Right forelimb (tissue), 1 donor: ENCODE data around the gene C16orf82.

Source experiments
- DNase-seq: peaks from one replicate; pipeline ENCODE4 v3.0.0-alpha.2; 2018

The C16orf82 gene

DNA sequence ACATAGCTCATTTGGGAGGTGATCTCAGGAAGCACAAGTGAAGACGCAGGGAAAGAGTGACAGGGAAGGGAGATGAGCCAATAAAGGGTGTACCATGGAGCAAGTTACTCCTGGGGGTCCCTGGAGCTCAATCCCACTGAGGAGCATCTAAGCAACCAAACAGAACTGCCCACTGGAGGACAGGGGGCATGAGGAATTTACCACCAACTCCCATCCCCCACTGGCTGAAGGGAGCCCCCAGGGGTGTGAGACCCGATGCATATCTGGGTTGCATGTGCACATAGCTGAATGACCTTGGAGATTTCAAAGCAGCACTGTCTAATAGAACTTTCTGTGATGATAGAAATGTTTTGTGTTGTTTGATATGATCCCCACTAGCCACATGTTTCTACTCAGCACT is 29.6 kb downstream of the C16orf82 start:
- DNase-seq = no peak

DNA sequence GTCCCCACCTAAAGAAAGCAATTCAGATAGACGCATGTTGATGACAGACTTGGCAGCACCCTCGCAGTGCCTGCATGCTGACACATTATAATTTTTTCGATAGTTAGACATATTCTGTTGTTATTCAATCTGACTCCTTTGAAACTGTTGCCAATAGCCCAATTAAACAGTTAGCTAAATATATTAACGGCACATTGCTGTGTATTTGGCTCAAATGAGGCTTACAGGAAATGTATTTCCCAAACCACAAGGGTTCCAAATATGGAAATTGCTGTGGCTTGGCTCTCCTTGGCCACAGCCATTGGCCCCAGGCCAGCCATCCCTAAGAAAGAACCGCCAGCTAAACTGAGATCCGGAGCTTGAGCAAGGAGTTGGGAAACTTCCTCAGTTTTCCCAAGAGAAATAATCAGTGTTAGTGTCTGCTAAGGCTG is 31.1 kb downstream of the C16orf82 start:
- DNase-seq = no peak

DNA sequence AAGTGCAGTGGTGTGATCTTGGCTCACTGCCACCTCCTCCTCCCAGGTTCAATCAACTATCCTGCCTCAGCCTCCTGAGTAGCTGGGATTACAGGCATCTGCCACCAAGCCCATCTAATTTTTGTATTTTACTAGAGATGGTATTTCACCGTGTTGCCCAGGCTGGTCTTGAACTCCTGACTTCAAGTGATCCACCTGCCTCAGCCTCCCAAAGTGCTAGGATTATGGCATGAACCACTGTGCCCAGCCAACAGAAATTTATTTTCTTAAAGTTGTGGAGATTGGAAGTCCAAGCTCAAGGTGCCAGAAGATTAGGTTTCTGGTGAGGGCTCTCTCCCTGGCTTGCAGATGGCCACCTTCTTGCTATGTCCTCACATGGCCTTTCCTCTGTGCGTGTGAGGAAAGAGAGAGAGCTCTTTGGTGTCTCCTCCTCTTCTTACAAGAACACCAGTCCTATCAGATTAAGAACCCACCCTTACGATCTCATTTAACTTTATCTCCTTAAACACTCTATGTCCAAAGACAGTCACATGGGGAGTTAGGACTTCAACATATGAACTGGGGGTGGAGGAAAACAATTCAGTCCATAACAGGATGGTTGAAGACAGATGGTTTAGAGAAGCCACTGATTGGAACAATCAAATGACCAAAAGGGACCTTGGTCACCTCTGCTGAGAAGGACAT is 31.8 kb downstream of the C16orf82 start:
- no peak for DNase-seq

DNA sequence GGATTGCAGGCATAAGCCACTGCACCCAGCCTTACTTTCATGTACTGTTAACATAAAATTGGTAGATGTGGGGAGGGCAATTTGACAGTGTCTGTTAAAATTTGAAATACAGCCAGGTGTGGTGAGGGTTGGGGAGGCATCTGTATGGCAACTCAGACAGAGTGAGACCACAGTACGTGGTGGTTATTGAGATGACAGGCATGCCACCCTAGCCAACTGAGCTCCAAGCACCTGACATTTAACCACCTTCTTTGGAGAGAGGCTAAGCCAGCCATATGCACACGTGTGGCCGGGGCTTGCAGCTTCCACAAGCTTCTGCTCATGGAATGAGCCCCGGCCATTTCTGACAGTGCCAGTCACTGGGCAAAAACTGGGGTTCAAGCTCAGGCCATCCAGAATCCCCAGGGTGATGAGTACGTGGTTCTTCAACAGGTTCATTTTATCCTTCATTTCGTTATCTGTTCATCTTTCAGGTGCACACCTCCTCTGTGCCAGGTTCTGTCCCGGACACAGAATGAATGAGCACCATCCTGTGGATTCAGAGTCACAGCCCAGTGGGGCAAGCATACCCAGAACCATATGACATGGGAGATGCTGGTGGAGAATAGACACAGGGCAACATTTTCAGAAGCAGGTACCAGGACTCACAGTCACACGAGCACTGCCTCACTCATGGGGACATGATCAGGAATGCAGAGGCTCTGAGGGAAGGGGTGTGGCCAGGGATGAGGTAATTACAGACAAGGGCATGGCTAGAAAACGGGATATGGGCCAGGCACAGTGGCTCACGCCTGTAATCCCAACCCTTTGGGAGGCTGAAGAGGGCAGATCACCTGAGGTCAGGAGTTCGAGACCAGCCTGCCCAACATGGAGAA is 36.2 kb downstream of the C16orf82 start:
- no peak for DNase-seq

DNA sequence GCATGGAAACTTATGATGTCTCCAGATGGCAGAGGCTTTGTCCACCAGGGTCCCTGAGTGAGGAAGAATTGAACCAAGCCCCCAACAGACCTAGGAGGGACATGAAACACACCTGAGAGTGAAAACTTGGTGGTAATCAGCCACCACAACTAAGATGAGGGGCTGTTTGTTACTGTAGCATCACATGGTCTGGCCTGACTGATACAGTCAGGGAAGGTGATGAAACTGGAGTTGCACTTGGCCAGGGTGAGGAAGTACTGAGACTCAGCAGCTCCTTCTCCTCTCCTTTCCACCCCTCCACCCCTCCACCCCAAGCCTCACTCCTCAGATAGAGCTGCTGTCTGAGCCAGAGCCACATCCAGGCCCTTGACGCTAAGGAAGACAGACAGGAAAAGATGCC is 37.2 kb downstream of the C16orf82 start:
- no peak for DNase-seq

DNA sequence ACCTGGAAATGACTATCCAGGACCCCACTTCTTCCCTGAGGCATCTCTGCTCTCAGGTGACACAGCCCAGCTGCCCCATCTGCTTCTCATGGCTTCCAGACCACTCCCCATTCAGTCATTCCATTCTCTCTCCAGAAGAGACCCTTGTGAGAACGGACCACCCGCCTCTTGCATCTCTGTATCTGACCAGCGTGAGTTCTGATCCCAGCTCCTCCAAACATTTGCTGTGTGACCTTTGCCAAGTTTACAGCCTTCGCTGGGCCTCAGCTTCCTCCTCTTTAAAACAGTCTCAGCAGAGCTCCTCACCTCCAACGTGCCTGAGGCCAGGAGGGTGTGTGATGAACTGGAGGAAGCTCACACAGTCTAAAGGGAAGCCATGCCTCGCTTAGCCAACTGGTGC is 39.6 kb downstream of the C16orf82 start:
- DNase-seq = no peak

DNA sequence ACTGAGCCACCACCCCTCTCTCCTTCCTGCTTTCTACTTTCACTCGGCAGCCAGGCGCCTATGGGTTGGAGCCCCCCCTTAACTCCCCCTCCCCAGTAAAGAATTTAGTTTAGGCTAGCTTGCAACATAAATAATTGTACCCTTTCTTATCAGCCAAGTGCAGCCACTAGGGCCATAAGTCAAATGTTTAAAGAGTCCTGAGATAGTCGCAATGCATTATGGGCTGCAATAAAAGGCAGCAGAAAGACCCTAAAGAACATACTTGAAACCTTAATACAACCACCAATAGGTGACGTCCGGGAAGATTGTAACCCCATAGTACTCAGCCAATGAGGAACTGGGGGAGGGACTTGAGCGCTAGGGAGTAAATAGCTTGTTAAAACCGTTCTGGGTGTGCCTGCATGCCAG is 40.5 kb downstream of the C16orf82 start:
- DNase-seq = no peak

DNA sequence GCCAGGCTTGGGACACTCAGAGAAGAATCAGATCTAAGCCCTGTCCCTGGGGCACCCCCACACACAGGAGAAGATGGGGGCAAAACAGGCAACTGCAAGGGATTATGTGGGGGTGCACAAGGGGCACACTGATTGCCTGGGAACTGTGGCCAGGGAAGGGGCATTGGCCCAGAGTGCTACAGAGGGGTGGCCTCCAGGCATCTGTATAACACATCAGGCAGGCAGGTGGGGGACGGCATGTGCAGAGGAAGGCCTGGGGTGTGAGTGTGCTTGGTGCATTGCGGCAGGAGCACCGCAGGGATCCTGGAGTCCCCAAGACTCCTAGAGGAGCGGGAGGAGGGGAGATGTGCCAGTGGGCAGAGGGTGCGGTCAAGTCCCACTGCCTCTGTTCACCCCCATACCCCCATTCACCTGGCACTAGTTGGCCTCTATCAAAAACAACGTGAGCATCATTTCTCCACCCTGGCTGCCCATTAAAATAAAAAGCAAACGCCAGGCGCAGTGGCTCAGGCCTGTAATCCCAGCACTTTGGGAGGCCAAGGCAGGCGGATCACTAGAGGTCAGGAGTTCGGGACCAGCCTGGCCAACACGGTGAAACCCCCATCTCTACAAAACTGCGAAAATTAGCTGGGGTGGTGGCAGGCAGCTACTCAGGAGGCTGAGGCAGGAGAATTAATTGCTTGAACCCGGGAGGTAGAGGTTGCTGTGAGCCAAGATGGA is 41.5 kb downstream of the C16orf82 start:
- no peak for DNase-seq

DNA sequence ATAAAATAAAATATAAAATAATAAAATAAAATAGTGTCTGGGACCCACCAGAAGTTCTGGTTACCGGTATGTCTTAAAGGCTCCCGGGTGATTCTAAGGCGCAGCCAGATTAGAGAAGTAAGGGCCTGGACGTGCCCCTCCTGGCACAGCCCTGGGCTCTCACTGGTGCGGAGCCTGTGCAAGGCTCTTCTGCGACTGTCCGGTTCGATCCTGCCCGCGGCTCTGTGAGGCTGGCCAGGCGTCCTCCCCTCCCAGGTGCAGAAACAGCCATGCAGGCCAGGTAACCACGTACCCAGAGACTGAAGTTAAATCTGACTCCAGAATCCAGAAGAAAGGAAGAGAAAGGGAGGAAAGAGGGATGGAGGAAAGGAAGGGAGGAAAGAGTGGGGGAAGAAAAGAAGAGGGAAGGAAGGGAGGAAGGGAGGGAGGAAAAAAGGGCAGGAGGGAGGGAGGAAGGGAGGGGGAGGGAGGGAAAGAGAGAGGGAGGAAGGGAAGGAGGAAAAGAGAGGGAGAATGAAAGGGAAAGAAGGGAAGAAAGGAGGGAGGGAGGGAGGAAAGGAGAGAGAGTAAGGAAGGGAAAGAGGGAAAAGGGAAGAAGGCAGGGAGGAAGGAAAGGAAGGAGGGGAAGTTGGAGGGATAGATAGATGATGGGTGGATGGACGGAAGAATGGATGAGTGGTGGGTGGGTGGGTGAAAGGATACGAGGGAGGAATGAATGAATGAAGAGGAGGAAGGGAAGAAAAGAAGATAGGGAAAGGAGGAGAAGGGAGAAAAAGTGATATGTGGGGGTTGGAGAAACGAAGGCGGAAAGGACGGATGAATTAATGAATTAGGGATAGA is 42.3 kb downstream of the C16orf82 start:
- no peak for DNase-seq

DNA sequence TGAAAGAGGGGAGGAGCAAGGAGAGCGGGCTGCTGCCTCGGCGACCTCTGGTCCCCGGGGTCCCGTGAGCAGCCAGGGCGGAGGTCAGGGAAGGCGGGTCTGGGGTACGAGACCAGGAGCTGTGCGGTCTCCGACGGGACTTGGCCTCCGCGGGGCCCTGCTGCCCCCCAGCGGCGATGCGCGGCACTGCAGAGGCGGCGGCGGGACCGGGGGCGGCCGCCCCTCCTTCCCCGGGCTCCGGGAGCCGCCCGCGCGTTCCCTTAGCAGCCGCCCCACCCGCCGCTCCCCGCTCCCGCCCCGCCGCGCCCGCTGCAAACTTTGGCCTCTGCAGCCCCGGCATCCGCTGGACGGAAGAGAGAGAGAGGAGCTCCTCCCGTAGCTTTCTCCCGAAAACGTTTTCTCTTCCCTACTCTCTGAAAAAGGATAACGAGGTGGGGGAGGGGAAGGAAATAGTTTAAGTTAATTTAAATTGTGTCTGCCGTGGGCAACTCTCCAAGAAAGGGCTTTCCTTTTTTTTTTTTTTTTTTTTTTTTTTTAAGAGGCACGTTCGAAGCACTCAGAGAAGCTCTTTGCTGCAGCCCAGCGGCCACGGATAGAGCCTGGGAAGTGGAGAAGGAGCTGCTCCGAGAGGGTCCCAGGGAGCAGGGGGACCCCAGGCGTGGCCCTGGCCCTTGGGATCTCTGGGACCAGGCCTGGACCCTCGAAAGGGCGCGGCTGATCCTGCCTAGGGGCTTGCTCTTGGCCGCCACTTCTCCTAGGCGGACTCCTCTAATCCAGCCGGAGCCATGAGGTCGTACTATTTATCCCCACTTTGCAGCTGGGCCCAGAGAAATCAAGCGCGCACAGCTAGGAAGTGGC is 43.2 kb downstream of the C16orf82 start:
- DNase-seq = peak; percentile 92

DNA sequence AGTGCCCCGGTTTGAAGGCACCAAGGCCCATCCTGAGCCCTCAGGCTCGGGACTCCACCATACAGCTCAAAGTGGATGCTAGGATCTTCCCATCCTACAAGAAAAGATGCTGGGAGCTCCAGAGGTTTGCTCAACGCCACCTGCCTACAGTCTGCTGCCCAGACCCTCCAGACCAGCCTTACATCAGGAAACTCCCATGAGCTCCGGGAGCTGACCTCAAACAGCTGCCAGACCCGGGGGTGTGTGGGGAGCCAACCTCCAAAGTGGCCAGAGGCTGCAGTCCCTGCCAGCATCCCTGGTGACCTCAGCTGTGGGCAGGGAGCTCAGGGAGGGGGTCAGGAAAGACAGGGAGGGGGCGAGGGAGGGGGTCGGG is 43.8 kb downstream of the C16orf82 start:
- DNase-seq = no peak

DNA sequence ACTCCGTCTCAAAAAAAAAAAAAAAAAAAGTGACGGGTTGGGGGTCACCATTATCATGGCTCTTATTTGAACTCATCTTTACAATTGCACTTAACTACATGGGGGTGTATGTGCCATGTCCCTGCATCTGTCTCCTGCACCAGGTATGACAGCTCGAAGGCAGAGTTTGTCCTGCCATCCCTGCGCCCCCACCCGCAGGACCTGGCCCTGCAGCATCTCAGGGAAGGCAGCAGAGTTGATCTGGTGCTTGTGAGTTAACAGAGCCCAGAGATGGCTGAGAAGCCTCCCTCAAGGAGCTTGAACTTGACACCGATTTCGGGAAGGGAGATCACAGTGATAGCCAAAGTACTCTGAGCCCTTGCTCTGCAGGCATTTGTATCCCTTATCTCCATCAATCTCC is 44.8 kb downstream of the C16orf82 start:
- DNase-seq = no peak

DNA sequence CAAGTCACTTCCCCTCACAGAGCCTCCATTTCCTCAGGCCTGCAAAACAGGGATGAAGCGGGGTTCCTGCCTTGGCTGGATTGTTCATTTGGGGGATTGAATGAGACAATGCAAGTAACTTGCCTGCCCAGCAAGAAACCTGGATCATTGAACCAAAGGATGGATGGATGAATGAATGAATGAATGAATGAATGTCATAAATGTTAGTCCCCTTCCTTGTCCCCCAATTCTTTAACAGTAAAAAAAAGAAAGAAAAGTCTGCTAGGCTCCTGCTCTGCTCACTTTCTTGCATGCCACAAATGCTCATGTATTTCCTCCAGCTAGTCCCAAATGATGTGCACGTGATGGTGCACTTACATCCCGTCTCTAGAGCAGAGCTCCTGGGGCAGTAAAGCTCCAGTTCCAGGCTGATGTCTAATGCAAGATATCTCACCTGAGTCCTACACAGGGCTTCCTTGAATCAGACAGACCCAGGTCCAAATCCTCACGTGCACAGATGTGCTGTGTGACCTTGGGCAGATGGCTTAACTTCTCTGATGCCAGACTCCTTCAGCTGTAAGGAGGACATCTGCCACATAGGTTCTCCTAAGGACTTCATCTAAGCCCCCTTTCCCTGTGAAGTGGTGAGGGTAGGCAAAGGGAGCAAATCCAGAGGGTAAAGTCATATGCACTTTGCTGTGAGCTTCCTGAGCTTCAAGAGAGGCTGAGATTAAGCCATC is 45.5 kb downstream of the C16orf82 start:
- DNase-seq = no peak

DNA sequence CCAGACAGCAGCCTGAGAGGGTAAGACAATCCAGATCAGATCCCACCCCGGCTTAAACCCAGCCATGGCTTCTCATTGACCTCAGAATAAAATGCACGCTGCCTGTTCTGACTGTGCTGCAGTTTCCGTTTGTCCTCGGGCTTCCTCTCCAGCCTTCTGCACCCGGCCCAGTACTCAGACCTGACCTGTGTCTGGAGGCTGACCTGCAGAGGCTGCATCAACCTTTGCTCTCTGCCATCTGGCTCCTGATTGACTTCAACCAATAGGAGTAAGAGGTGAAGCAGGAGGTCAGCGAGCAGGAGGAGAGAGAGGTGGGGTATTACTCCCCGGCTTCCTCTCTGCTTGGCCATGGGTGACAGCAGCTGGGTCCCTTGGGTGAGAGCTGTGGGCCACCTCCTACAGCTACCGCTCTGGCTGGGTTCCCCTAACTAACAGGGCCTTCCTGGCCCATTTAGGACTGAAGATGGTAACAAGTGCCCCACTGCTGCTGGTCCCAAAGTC is 46.7 kb downstream of the C16orf82 start:
- no peak for DNase-seq

DNA sequence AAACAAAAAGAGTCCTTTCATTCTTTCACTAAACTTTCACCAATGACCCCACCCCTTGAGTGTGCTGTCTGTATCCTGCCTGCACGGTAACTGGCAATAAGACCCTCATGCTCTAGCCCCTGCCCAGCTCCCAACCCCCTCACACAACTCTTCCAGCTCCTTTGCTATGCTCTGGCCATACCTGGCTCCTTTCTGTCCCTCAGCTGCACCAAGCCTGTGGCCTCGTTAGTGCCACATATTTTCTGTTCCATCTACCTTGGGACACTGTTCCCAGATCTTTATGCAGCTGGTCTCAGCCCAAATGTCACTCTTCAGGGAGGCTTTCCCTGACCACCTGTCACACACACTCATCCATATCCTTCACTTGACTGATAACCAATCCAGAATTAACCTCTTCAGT is 47.3 kb downstream of the C16orf82 start:
- no peak for DNase-seq

DNA sequence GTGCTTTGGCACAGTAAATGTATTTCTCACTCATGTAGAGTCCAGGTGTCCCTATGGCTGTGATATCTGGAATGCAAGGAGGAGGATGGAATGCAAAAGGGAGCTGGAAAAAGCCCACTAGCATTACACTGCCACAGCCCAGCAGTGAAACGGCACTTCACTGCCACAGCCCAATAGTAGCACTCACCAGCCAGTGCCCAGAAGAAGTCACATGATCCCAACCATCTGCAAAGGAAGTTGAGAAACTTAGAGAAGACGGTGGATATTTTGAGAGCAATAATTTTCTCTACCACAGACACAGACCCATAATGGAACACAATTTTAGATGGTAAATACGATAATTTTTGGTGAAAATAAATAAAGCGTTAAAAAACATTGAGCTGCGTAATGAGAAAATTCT is 51.8 kb downstream of the C16orf82 start:
- DNase-seq = no peak
